ENCODE measurements around the gene EMP1.

GRCh38 chr12:13161172-13161571 is 35.4 kb upstream of the EMP1 start:
- TF ChIP-seq CTCF (IDR thresholded peaks at IDR 0.05) (no peak), POLR2AphosphoS5 (IDR thresholded peaks at IDR 0.05) (no peak)
